Measurements from ENCODE around the gene FARSB. TPM values are rescaled to one million over a fixed set of nuclear protein-coding genes. Genes with fewer than 3 reads are reported as not detected.

FARSB gene
- total and polyA plus RNA-seq, 2 donors (not counting 3 experiments of a cell fraction or from before 2014, with no cell fraction given), result 12.7 to 29.4 TPM

DNA sequence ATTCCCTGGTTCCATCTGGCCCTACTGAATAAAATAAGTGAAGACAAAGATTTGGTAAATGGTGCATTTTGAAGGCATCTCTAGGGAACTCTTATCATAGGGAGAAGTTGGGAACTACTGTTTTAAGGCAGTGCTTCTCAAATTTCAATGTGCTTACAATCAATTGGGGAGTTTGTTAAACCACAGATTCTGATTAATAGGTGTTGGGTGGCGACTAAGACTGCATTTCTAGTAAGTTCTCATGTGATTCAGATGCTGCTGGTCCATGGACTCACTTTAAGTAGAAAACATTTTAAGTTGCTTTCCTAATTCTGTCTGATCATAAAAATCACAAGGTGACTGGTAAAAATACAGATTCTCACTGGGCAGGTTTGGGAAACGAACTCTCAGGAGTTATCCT lies 14.6 kb downstream of the FARSB start:
- no peak overlapping the region for H3K4me3 ChIP-seq (replicated peaks in 1 of 3; ENCODE audit: insufficient read depth in 1 of 3, low read depth in 1 of 3, low read length in 3 of 3)
- CTCF ChIA-PET, result interaction anchor here (0.7 to 1.7 kb wide), 3 partner anchors 24 to 323 kb away, joined by 3 to 4 read pairs (median 4); no protein-coding TSS in a partner anchor
- TF ChIP-seq EZH2 (IDR thresholded peaks at IDR 0.05; ENCODE audit: borderline replicate concordance, low read depth, low read length, severe bottlenecking), result no peak
- TF ChIP-seq MYC (IDR thresholded peaks at IDR 0.05; ENCODE audit: low read depth, low read length), result no peak
- TF ChIP-seq, protein P1, sequence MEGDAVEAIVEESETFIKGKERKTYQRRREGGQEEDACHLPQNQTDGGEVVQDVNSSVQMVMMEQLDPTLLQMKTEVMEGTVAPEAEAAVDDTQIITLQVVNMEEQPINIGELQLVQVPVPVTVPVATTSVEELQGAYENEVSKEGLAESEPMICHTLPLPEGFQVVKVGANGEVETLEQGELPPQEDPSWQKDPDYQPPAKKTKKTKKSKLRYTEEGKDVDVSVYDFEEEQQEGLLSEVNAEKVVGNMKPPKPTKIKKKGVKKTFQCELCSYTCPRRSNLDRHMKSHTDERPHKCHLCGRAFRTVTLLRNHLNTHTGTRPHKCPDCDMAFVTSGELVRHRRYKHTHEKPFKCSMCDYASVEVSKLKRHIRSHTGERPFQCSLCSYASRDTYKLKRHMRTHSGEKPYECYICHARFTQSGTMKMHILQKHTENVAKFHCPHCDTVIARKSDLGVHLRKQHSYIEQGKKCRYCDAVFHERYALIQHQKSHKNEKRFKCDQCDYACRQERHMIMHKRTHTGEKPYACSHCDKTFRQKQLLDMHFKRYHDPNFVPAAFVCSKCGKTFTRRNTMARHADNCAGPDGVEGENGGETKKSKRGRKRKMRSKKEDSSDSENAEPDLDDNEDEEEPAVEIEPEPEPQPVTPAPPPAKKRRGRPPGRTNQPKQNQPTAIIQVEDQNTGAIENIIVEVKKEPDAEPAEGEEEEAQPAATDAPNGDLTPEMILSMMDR (IDR thresholded peaks at IDR 0.05; ENCODE audit: extremely low read depth in 1 of 2, insufficient read depth in 1 of 2, low read depth in 1 of 2, low read length in 2 of 2), result no peak
- DNase-seq (ENCODE audit: low read depth, low spot score), result no peak
- no peak overlapping the region for H3K27ac ChIP-seq (ENCODE audit: insufficient read depth, low read depth, low read length)
- intact Hi-C loops (cut with micrococcal nuclease), result no loop called here
- POLR2A ChIA-PET, result no interaction called here
- no TSS peak for BruUV-seq (replicated peaks)
- H3K9ac ChIP-seq (replicated peaks; ENCODE audit: extremely low read depth, insufficient read depth, low read length), result no peak overlapping the region
- H3K9me3 ChIP-seq (replicated peaks; ENCODE audit: control insufficient read depth, insufficient read depth, low read length), result no peaks in the 10 kb centered on the region
- dilution Hi-C loops (cut with MboI; ENCODE audit: extremely low pct_ligation_motif_present, low sequenced_read_pairs), result no loop called here
- no peak overlapping the region for H2AFZ ChIP-seq (ENCODE audit: low read depth, low read length)
- H3K4me1 ChIP-seq (ENCODE audit: control insufficient read depth, extremely low read depth, insufficient read depth, low read length), result no peaks in the 10 kb centered on the region
- no peaks in the 10 kb centered on the region for H3K27me3 ChIP-seq (ENCODE audit: control insufficient read depth in 2 of 2, insufficient read depth in 2 of 2, low read length in 2 of 2)
- H3K9me1 ChIP-seq (replicated peaks; ENCODE audit: control insufficient read depth, extremely low read depth, insufficient read depth, low read length), result no peaks in the 10 kb centered on the region
- H3K4me2 ChIP-seq (ENCODE audit: insufficient read depth, low read length), result no peak overlapping the region
- H4K20me1 ChIP-seq (replicated peaks; ENCODE audit: control insufficient read depth, extremely low read depth, insufficient read depth, low read length), result no peaks in the 10 kb centered on the region
- H3K79me2 ChIP-seq (ENCODE audit: control insufficient read depth, insufficient read depth, low read length), result peaks cover 14% of the 10 kb centered on the region
- peaks cover 3 to 10% of the 10 kb centered on the region in 2 experiments for H3K36me3 ChIP-seq (ENCODE audit: control insufficient read depth in 2 of 2, extremely low read depth in 1 of 2, insufficient read depth in 2 of 2, low read length in 2 of 2)
- FAIRE-seq, result no peak

DNA sequence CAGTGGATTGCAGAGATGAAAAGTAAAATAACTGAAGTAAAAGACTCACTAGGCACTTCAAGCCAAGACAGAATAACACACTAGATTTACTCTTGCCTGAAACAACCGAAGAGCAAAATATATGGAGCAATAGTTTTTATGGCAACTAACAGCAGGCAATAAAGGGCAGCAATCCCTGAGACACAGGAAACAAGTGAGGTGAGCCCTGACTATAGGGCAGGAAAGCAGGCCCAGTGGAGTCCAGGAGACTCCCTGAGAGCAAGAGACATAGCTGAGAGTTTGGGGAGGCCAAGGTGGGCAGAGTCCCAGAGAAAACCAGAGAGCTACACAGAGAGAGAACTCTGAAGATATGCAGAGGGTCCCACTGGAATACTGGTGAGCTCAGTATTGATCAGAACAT lies 18.8 kb downstream of the FARSB start:
- H3K27me3 ChIP-seq (ENCODE audit: control insufficient read depth in 2 of 2, insufficient read depth in 2 of 2, low read length in 2 of 2), result no peaks in the 10 kb centered on the region
- ChIA-PET POLR2A (no interaction called here), CTCF (interaction anchor here (1.5 kb wide), 1 partner anchor 302 kb away, joined by 5 read pairs; no protein-coding TSS in a partner anchor)
- H3K79me2 ChIP-seq (ENCODE audit: control insufficient read depth, insufficient read depth, low read length), result peaks cover 2% of the 10 kb centered on the region
- H3K4me3 ChIP-seq (replicated peaks in 1 of 3; ENCODE audit: insufficient read depth in 1 of 3, low read depth in 1 of 3, low read length in 3 of 3), result no peak overlapping the region
- no peaks in the 10 kb centered on the region for H3K9me3 ChIP-seq (replicated peaks; ENCODE audit: control insufficient read depth, insufficient read depth, low read length)
- intact Hi-C loops (cut with micrococcal nuclease), result no loop called here
- no peak overlapping the region for H3K4me2 ChIP-seq (ENCODE audit: insufficient read depth, low read length)
- no peaks in the 10 kb centered on the region for H3K4me1 ChIP-seq (ENCODE audit: control insufficient read depth, extremely low read depth, insufficient read depth, low read length)
- no peak for FAIRE-seq
- H3K27ac ChIP-seq (ENCODE audit: insufficient read depth, low read depth, low read length), result no peak overlapping the region
- no peaks in the 10 kb centered on the region for H4K20me1 ChIP-seq (replicated peaks; ENCODE audit: control insufficient read depth, extremely low read depth, insufficient read depth, low read length)
- peaks cover 3 to 16% of the 10 kb centered on the region in 2 experiments for H3K36me3 ChIP-seq (ENCODE audit: control insufficient read depth in 2 of 2, extremely low read depth in 1 of 2, insufficient read depth in 2 of 2, low read length in 2 of 2)
- dilution Hi-C loops (cut with MboI; ENCODE audit: extremely low pct_ligation_motif_present, low sequenced_read_pairs), result no loop called here
- H3K9me1 ChIP-seq (replicated peaks; ENCODE audit: control insufficient read depth, extremely low read depth, insufficient read depth, low read length), result no peaks in the 10 kb centered on the region
- H3K9ac ChIP-seq (replicated peaks; ENCODE audit: extremely low read depth, insufficient read depth, low read length), result no peak overlapping the region
- TF ChIP-seq JUN (IDR thresholded peaks at IDR 0.05; ENCODE audit: borderline replicate concordance, insufficient read depth, insufficient read length, low read depth), result no peak
- BruUV-seq (replicated peaks), result no TSS peak
- H2AFZ ChIP-seq (ENCODE audit: low read depth, low read length), result no peak overlapping the region
- DNase-seq (ENCODE audit: low read depth, low spot score), result no peak

Data from endothelial cell of umbilical vein (primary cell).